Activated gamma-delta T cell (primary cell): ENCODE measurements around the gene OGDHL.

ENCODE experiments used
- DNase-seq: peaks from one replicate; lab custom pipeline; 2025; lab: John Stamatoyannopoulos, UW

Gene OGDHL

GRCh38 chr10:49690698-49691356 is 71.3 kb downstream of the OGDHL start:
- DNase-seq = no peak

GRCh38 chr10:49689882-49690510 is 72.1 kb downstream of the OGDHL start:
- DNase-seq = no peak

- DNase-seq = no peak
These were observed 73.2 kb downstream of the OGDHL start for GRCh38 chr10:49688920-49689319.

GRCh38 chr10:49688261-49688846 is 73.8 kb downstream of the OGDHL start:
- no peak for DNase-seq

- no peak for DNase-seq
These were observed 75.5 kb downstream of the OGDHL start for GRCh38 chr10:49686651-49687050.
